ENCODE measurements around the gene BANF1.

DNA sequence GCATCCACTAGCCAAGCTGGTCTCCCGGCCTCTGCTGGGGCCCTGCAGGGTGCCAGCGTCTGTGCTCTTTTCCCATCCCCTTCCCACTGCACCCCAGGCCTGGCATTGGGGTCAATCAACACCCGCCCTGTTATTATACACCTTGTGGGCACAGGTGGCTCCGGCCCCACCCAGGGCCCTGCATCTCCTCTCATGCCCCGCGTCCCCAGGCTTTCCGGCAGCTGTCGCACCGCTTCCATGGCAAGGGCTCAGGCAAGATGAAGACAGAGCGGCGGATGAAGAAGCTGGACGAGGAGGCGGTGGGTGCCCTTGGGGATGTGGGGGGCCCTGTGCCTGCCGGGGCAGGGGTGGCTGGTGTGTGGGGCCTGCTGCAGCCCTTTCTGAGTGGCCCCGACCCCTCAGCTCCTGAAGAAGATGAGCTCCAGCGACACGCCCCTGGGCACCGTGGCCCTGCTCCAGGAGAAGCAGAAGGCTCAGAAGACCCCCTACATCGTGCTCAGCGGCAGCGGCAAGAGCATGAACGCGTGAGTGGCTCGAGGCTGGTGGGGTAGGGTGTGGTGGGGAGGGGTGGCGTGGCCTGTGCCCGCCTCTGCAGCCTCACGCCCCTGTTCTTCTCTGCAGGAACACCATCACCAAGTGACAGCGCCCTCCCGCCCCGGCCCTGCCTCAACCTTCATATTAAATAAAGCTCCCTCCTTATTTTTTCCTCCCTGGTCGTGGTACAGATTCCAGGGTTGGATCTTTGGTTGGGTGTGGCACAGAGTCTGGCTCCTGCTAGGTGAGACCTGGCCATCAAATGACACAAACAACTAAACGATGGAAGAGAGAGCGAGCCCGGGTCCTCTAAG, 23.7 kb upstream of the BANF1 start:
- TF ChIP-seq CTCF (IDR thresholded peaks at IDR 0.05; ENCODE audit: poor library complexity) (no peak), EZH2phosphoT487 (IDR thresholded peaks at IDR 0.05; ENCODE audit: low read depth, severe bottlenecking, unreplicated experiment) (no peak), EZH2 (IDR thresholded peaks at IDR 0.05; ENCODE audit: borderline replicate concordance) (no peak)
